ENCODE results near the gene RSRC1. TPM values are rescaled to one million over a fixed set of nuclear protein-coding genes. Genes with fewer than 3 reads are reported as not detected.
"Not testable (repeated sequence)": the region's sequence is repeated elsewhere in the genome, so short reads cannot be mapped to it uniquely, and the experiment has no call there.

Gene RSRC1
- total RNA-seq, 1 donor from 2014 or later: 47.2 TPM

DNA sequence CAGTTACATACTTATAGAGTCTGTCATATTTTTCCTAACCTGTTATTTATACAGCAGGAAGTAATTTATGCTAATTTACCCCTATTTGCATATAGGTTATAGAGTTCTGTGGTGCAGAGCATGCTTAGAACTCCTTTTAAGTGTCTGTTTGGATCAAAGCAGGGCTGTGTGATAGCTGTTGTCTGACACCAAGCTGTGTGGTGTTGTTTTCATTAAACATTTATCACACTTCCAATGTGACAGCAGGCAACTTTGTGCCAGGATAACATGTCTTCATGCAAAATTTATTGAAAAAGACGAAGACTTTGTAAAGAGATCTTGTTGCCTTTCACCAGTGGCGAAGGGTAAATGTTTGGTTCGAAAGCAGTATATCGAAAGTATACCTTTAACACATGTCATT is 100.2 kb downstream of the RSRC1 start:
- intact Hi-C loops (cut with micrococcal nuclease): no loop called here

- intact Hi-C loops (cut with micrococcal nuclease): no loop called here
Measured at GRCh38 chr3:158213461-158213860, 103.6 kb downstream of the RSRC1 start.

DNA sequence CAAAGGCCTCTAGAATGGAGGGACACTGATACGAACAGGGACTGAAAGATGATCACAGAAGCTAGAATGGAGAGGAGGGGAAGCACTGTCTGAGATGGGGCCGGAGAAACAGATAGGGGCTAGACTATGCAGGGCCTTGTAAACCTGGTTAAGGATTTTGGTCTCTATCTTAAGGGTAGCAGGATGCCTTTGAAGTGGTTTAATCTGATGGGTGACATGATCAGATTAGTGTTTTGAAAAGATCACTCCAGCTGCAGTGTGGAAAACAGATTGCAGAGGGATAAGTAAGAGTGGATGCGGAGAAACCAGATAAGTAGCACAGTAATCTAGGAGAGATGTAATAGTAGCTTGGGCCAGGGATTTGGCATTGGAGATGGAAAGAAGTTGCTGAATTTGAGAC is 108.1 kb downstream of the RSRC1 start:
- intact Hi-C loops (cut with micrococcal nuclease): no loop called here

- intact Hi-C loops (cut with micrococcal nuclease): no loop called here
Measured at GRCh38 chr3:158220575-158220974, 110.7 kb downstream of the RSRC1 start.

GRCh38 chr3:158221426-158221825 is 111.5 kb downstream of the RSRC1 start:
- intact Hi-C loops (cut with micrococcal nuclease): no loop called here

- intact Hi-C loops (cut with micrococcal nuclease): no loop called here
Measured at GRCh38 chr3:158226429-158226828, 116.5 kb downstream of the RSRC1 start.

DNA sequence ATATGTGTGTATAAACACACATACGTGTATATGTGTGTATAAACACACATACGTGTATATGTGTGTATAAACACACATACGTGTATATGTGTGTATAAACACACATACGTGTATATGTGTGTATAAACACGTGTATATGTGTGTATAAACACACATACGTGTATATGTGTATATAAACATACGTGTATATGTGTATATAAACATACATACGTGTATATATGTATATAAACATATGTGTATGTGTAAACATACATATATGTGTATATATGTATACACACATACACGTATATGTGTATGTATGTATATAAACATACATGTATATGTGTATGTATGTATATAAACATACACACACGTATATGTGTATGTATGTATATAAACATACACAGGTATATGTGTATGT is 119.1 kb downstream of the RSRC1 start:
- intact Hi-C loops (cut with micrococcal nuclease): not testable (repeated sequence)

DNA sequence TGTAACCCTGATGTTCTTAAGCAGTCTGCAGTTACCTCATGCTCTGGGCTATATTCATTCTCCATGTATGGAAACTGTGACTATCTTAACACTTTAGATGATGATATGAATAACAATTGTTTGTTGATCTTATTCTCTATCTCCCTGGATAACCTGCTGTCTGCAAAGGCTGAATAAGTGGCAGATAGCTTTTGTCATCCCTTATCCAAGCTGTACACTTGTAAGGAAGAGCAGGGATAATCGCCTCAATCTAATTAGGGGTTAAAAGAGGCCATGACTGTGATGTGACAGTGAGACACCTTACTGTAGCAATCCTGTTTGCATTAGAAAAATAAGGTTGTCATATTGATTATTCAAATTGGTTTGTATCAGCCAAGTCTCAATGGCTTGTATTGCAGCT is 123.9 kb downstream of the RSRC1 start:
- intact Hi-C loops (cut with micrococcal nuclease): no loop called here

- intact Hi-C loops (cut with micrococcal nuclease): no loop called here
Measured at GRCh38 chr3:158244274-158244673, 134.4 kb downstream of the RSRC1 start.

GRCh38 chr3:158247288-158247687 is 137.4 kb downstream of the RSRC1 start:
- intact Hi-C loops (cut with micrococcal nuclease): no loop called here

- intact Hi-C loops (cut with micrococcal nuclease): no loop called here
Measured at GRCh38 chr3:158248261-158248660, 138.4 kb downstream of the RSRC1 start.

- intact Hi-C loops (cut with micrococcal nuclease): no loop called here
Measured at GRCh38 chr3:158249183-158249582, 139.3 kb downstream of the RSRC1 start.

GRCh38 chr3:158258619-158259018 is 148.7 kb downstream of the RSRC1 start:
- intact Hi-C loops (cut with micrococcal nuclease): no loop called here

GRCh38 chr3:158260392-158260791 is 150.5 kb downstream of the RSRC1 start:
- intact Hi-C loops (cut with micrococcal nuclease): no loop called here

DNA sequence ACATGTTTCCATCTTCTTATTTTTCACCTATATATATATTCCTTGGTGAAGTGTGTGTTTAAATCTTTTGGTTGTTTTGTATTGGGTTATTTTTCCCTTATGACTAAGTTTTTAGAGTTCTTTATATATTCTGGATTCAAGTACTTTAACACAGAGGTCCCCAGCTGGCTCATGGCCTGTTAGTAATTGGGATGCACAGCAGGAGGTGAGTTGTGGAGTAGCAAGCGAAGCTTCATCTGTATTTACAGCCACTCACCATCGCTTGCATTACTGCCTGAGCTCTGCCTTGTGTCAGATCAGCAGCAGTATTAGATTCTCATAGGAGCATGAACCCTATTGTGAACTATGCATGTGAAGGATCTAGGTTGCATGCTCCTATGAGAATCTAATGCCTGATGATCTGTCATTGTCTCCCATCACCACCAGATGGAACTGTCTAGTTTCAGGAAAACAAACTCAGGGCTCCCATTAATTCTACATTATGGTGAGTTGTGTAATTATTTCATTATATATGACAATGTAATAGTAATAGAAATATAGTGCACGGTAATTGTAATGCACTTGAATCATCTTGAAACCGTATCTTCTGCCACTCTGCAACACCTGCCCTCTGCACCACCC is 151.6 kb downstream of the RSRC1 start:
- intact Hi-C loops (cut with micrococcal nuclease): no loop called here

GRCh38 chr3:158264894-158265293 is 155.0 kb downstream of the RSRC1 start:
- intact Hi-C loops (cut with micrococcal nuclease): no loop called here

- intact Hi-C loops (cut with micrococcal nuclease): no loop called here
Measured at GRCh38 chr3:158267015-158267414, 157.1 kb downstream of the RSRC1 start.

DNA sequence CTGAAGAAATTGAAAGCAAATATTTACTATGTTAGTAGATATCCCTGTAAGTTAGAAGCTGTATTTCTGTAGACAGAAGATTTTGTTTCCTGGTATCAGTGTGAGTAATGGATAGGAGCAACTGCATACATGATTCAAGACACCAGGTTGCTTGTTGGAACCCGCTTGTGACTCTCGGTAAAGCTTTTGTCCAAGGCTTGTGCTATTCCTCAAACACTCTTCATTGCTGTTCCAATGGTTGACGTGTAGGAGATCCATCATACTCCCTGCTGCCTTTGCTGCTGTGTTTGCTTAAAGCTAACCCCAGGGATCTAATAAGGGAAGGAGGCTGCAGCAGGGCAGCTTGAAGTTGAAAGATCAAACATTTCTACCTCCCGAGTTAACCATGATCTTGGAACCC is 160.1 kb downstream of the RSRC1 start:
- intact Hi-C loops (cut with micrococcal nuclease): no loop called here

DNA sequence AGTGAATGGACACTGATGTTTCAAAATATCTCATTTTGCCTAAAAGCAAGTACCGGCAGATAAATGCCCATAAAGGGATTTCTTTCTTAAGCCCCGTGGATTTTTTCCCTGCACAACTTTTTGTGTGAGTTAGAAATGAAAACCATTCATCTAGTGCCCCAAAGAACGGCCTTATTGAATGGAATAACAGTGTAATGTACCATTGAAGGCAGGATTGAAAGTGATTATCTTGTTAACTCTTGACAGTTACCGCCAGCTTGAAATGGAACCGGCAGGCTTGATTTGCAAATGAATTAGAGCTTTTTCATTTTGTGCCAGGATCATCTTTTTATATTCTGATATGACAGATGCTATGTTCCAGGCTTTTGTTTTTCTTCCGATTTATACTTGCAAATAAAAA is 162.2 kb downstream of the RSRC1 start:
- intact Hi-C loops (cut with micrococcal nuclease): no loop called here

GRCh38 chr3:158273656-158274055 is 163.8 kb downstream of the RSRC1 start:
- intact Hi-C loops (cut with micrococcal nuclease): no loop called here

- intact Hi-C loops (cut with micrococcal nuclease): no loop called here
Measured at GRCh38 chr3:158278187-158278586, 168.3 kb downstream of the RSRC1 start.

GRCh38 chr3:158279609-158280008 is 169.7 kb downstream of the RSRC1 start:
- intact Hi-C loops (cut with micrococcal nuclease): no loop called here

DNA sequence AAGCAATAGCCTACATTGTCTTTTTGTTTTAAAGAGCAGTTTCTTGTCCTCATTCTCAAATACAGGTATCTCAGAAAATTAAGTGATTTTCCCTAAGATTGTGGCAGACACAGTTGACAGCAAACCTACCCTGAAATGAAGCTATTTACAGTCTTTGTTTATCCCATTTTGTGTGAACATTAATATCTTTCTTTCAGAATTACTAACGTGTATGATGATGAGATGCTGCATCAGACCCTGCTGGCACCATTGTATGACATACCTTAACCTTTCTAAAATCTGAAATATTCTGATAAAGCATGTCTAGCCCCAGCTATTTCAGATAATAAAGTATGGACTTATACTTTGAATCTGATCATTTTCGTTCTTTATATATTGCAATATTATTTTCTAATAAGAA is 185.9 kb downstream of the RSRC1 start:
- intact Hi-C loops (cut with micrococcal nuclease): no loop called here

DNA sequence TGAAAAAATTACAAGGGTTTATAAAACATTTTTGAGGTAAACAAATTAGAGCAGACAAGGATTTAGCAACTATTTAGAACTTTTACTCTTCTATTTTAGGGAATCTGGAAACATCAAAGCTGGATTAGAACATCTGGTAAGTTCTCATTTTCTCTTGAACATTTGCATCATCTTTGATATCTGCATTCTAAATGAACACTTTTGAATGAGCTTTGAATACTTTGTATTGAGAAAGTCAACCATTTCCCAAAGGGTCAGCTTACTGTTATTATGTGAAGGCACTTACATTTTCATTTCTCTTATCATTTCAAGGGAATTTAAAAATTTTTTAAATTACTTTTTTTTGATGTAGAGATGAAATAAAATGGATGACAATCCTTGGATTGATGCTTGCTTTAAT is 188.1 kb downstream of the RSRC1 start:
- intact Hi-C loops (cut with micrococcal nuclease): no loop called here
